ENCODE data around the gene UQCRQ.

DNA sequence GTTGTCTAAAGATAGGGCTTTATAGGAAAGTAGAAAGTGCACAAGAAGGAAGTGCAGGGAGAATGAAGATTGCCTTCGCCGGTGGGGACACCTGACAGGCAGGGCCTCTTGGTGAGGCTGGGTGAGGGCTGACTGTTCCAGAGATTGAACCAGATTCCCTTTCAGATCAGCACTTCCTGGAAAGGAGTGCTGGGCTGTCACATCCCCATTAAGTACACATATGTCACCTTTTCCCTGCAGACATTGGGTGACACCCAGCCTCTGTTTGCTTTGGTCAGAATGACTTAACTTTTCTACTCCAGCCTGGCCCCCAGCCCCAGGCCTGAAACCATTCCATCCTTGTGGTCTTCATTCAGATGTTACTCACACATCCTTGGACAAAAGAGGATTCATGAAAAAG lies 28.6 kb upstream of the UQCRQ start:
- TF ChIP-seq, protein P1, sequence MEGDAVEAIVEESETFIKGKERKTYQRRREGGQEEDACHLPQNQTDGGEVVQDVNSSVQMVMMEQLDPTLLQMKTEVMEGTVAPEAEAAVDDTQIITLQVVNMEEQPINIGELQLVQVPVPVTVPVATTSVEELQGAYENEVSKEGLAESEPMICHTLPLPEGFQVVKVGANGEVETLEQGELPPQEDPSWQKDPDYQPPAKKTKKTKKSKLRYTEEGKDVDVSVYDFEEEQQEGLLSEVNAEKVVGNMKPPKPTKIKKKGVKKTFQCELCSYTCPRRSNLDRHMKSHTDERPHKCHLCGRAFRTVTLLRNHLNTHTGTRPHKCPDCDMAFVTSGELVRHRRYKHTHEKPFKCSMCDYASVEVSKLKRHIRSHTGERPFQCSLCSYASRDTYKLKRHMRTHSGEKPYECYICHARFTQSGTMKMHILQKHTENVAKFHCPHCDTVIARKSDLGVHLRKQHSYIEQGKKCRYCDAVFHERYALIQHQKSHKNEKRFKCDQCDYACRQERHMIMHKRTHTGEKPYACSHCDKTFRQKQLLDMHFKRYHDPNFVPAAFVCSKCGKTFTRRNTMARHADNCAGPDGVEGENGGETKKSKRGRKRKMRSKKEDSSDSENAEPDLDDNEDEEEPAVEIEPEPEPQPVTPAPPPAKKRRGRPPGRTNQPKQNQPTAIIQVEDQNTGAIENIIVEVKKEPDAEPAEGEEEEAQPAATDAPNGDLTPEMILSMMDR (IDR thresholded peaks at IDR 0.05; ENCODE audit: low read depth, low read length, missing input control), result no peak
- TF ChIP-seq, protein P2, sequence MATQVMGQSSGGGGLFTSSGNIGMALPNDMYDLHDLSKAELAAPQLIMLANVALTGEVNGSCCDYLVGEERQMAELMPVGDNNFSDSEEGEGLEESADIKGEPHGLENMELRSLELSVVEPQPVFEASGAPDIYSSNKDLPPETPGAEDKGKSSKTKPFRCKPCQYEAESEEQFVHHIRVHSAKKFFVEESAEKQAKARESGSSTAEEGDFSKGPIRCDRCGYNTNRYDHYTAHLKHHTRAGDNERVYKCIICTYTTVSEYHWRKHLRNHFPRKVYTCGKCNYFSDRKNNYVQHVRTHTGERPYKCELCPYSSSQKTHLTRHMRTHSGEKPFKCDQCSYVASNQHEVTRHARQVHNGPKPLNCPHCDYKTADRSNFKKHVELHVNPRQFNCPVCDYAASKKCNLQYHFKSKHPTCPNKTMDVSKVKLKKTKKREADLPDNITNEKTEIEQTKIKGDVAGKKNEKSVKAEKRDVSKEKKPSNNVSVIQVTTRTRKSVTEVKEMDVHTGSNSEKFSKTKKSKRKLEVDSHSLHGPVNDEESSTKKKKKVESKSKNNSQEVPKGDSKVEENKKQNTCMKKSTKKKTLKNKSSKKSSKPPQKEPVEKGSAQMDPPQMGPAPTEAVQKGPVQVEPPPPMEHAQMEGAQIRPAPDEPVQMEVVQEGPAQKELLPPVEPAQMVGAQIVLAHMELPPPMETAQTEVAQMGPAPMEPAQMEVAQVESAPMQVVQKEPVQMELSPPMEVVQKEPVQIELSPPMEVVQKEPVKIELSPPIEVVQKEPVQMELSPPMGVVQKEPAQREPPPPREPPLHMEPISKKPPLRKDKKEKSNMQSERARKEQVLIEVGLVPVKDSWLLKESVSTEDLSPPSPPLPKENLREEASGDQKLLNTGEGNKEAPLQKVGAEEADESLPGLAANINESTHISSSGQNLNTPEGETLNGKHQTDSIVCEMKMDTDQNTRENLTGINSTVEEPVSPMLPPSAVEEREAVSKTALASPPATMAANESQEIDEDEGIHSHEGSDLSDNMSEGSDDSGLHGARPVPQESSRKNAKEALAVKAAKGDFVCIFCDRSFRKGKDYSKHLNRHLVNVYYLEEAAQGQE (IDR thresholded peaks at IDR 0.05), result peak; percentile 88
- TF ChIP-seq FOXA1 (IDR thresholded peaks at IDR 0.05) (peak; percentile 76), NR2F2 (IDR thresholded peaks at IDR 0.05) (no peak), YY1 (IDR thresholded peaks at IDR 0.05) (no peak), EGR1 (IDR thresholded peaks at IDR 0.05; ENCODE audit: low read depth in 2 of 2) (peak in 1 of 2 donors; percentile 65), SP1 (IDR thresholded peaks at IDR 0.05) (peak; percentile 79)
- TF ChIP-seq, protein P3, sequence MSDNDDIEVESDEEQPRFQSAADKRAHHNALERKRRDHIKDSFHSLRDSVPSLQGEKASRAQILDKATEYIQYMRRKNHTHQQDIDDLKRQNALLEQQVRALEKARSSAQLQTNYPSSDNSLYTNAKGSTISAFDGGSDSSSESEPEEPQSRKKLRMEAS (IDR thresholded peaks at IDR 0.05), result peak; percentile 76
